Osteocyte (in vitro differentiated cells): ENCODE measurements around the gene ZNF8. TPM values are rescaled to one million over a fixed set of nuclear protein-coding genes. Genes with fewer than 3 reads are reported as not detected.

ENCODE experiments used
- DNase-seq: peaks from one replicate; pipeline ENCODE4 v3.0.0; 2021; ENCODE audit warnings: mixed read lengths; ENCODE audit not compliant: unreplicated experiment; ENCODE audit errors: extremely low spot score
- H3K27ac Mint-ChIP-seq: one replicate; pipeline ENCODE4 v1.8.0; 2021; ENCODE audit warnings: mild to moderate bottlenecking, mixed read lengths; ENCODE audit not compliant: unreplicated experiment
- H3K27me3 Mint-ChIP-seq: one replicate; pipeline ENCODE4 v1.8.0; 2021; ENCODE audit warnings: mixed read lengths; ENCODE audit not compliant: unreplicated experiment
- H3K36me3 Mint-ChIP-seq: one replicate; pipeline ENCODE4 v1.8.0; 2021; ENCODE audit warnings: mixed read lengths; ENCODE audit not compliant: unreplicated experiment
- H3K4me1 Mint-ChIP-seq: one replicate; pipeline ENCODE4 v1.8.0; 2021; ENCODE audit warnings: mixed read lengths; ENCODE audit not compliant: unreplicated experiment
- H3K4me3 Mint-ChIP-seq: one replicate; pipeline ENCODE4 v1.8.0; 2021; ENCODE audit warnings: mild to moderate bottlenecking, moderate library complexity, mixed read lengths; ENCODE audit not compliant: unreplicated experiment
- H3K9me3 Mint-ChIP-seq: one replicate; pipeline ENCODE4 v1.8.0; 2021; ENCODE audit warnings: mixed read lengths; ENCODE audit not compliant: unreplicated experiment
- CTCF ChIP-seq: fragments of 200-600 bp; sonication (generic); IDR thresholded peaks from 2 replicates; pipeline ENCODE4 v1.5.0; 2021; ENCODE audit warnings: antibody characterized with exemption, mild to moderate bottlenecking, moderate library complexity
- total RNA-seq: library from RNA; stranded (reverse); gene quantifications from 2 replicates; pipeline ENCODE4 v1.2.1, GENCODE V29; 2021

ZNF8 gene
- total RNA-seq, 1 donor from 2014 or later, result 10.7 TPM

DNA sequence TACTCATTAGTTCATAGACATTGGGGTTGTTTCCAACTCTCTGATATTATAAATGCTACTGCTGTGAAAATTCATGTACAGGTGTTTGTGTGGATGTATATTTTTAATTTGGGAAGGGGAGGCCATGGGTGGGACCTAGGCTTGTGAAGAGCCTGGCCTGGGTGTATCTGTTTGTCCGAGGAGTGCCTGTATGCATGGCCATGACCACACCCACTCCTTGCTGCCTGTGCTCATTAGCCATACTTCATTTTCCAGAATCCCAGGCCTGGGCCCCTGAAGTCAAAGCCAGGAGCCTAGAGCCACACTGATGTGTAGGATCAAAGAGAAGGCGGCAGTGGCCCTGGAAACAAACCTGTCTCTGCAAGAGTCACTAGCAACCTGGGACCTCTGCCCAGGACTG lies 36.8 kb downstream of the ZNF8 start:
- Mint-ChIP-seq H3K36me3 (peaks cover 39% of the 10 kb centered on the region), H3K4me1 (no peaks in the 10 kb centered on the region), H3K27me3 (no peaks in the 10 kb centered on the region), H3K9me3 (peaks cover 8% of the 10 kb centered on the region), H3K4me3 (no peak overlapping the region), H3K27ac (no peak overlapping the region)
- TF ChIP-seq CTCF, result no peak
- DNase-seq, result no peak

DNA sequence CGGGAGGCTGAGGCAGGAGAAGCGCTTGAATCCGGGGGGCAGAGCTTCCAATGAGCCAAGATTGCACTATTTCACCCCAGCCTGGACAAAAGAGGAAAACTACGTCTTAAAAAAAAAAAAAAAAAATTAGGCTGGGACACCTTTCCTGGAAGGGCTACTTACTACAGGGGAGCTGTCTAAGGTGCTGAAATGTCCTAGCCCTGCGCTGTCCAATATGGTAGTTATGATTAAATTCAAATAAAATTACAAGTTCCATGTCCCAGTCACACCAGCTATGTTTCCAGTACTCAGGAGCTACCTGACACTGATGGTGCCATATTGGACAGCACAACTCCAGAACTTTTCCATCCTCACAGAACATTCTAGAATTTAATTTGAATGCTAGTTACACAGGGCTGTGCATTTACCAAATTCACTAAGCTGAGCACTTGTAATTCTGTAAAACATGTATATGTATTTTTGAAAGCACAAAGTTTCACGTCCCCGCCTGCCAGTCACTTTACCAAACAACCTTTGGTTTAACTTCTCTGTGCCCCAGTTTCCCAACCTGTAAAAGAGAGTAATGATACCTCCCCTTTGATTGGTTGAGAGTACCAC lies 38.8 kb downstream of the ZNF8 start:
- no peak for DNase-seq
- Mint-ChIP-seq H3K4me3 (no peak overlapping the region), H3K27ac (no peak overlapping the region), H3K4me1 (no peaks in the 10 kb centered on the region), H3K36me3 (peaks cover 23% of the 10 kb centered on the region), H3K27me3 (no peaks in the 10 kb centered on the region), H3K9me3 (no peaks in the 10 kb centered on the region)
- TF ChIP-seq CTCF, result no peak

DNA sequence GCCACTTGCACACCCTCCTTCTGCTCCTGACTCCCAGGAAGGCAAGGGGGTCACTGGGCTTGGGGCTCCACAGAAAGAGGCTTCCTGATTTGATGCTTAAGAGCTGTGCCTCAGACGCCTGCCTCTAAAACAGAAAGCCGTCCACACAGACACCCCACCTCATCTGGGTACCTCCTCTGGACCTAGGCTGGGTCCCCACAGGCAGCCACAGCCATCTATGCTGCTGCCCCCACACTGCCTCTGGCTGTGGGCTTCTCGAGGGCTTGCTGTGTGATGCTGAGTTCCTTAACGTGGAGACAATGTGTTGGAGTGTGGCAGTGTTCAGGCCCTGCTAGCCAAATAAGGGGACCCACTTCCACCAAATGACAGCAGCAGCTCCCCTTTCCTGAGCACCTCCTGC lies 39.5 kb downstream of the ZNF8 start:
- no peaks in the 10 kb centered on the region for H3K27me3 Mint-ChIP-seq
- peaks cover 19% of the 10 kb centered on the region for H3K36me3 Mint-ChIP-seq
- H3K27ac Mint-ChIP-seq, result no peak overlapping the region
- H3K9me3 Mint-ChIP-seq, result no peaks in the 10 kb centered on the region
- TF ChIP-seq CTCF, result no peak
- H3K4me1 Mint-ChIP-seq, result no peaks in the 10 kb centered on the region
- no peak overlapping the region for H3K4me3 Mint-ChIP-seq
- DNase-seq, result no peak

DNA sequence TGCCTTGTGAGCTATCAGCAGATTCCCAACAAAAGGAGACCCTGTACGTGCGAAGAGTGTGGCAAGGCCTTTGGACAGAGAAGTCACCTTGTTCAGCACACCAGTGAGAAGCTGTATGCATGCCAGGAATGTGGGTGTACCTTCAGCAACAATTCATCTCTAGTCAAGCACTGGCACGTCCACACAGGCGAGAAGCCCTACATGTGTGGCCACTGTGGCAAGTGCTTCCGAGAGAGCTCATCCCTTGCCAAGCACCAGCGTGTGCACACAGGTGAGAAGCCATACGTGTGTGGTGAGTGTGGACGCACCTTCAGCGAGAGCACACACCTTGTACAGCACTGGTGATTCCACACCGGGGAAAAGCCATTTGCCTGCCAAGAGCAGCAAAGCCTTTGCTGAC lies 40.5 kb downstream of the ZNF8 start:
- H3K27ac Mint-ChIP-seq, result no peak overlapping the region
- H3K36me3 Mint-ChIP-seq, result peaks cover 11% of the 10 kb centered on the region
- H3K4me1 Mint-ChIP-seq, result no peaks in the 10 kb centered on the region
- H3K4me3 Mint-ChIP-seq, result no peak overlapping the region
- no peak for DNase-seq
- TF ChIP-seq CTCF, result no peak
- H3K27me3 Mint-ChIP-seq, result no peaks in the 10 kb centered on the region
- no peaks in the 10 kb centered on the region for H3K9me3 Mint-ChIP-seq

- H3K27ac Mint-ChIP-seq, result no peak overlapping the region
- no peak for TF ChIP-seq CTCF
- H3K4me1 Mint-ChIP-seq, result no peaks in the 10 kb centered on the region
- H3K36me3 Mint-ChIP-seq, result no peaks in the 10 kb centered on the region
- H3K27me3 Mint-ChIP-seq, result no peaks in the 10 kb centered on the region
- H3K9me3 Mint-ChIP-seq, result no peaks in the 10 kb centered on the region
- no peak overlapping the region for H3K4me3 Mint-ChIP-seq
- DNase-seq, result no peak
These were observed 46.7 kb downstream of the ZNF8 start for GRCh38 chr19:58325311-58326022.
